CD4-positive, alpha-beta T cell treated with Interleukin-1 beta for 1 hour (primary cell): ENCODE results near the gene CRADD.
A peak's percentile ranks its signal among the peaks of the same experiment; 100 is the strongest.
"Not testable (repeated sequence)": the region's sequence is repeated elsewhere in the genome, so short reads cannot be mapped to it uniquely, and the experiment has no call there.

Experiments
- DNase-seq, 2 donors: peaks; one replicate each; pipeline ENCODE4 v3.0.0-alpha.2; 2020 to 2022

CRADD gene

GRCh38 chr12:93740751-93741150 is 63.6 kb downstream of the CRADD start:
- no peak for DNase-seq

GRCh38 chr12:93741659-93742109 is 64.5 kb downstream of the CRADD start:
- no peak for DNase-seq

GRCh38 chr12:93742110-93742934 is 65.1 kb downstream of the CRADD start:
- DNase-seq = peak; percentile 48 to 54

DNA sequence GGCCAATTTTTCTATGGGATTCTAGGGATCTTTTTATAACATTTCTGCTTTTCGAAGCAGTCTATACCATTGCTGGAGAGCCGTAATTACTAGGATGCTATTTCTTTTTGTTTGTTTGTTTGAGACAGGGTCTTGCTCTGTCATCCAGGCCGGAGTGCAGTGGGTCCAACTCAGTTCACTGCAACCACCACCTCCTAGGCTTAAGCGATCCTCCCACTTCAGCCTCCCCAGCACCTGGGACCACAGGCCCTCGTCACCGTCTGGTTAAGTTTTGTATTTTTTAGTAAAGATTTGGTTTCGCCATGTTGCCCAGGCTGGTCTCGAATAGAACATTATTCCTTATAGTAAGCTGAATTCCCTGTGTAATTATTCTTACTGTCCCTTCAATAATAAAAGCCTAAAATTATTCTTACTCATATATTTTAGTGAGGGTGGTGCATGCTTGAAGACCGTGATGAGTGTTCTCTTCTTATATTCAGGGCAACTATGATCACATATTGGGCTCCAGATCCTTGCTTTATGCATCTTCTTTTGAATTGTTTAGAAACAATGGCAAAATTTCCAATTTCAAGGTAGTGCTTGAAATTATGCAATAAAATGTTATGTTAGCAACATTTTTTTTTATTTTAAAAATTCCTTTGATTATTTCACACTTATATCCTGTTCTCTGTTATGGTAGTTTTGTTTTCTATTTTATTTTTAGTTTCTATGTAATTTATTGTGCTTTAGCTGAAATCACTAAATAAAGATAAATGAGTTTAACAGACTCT is 66.2 kb downstream of the CRADD start:
- no peak for DNase-seq

DNA sequence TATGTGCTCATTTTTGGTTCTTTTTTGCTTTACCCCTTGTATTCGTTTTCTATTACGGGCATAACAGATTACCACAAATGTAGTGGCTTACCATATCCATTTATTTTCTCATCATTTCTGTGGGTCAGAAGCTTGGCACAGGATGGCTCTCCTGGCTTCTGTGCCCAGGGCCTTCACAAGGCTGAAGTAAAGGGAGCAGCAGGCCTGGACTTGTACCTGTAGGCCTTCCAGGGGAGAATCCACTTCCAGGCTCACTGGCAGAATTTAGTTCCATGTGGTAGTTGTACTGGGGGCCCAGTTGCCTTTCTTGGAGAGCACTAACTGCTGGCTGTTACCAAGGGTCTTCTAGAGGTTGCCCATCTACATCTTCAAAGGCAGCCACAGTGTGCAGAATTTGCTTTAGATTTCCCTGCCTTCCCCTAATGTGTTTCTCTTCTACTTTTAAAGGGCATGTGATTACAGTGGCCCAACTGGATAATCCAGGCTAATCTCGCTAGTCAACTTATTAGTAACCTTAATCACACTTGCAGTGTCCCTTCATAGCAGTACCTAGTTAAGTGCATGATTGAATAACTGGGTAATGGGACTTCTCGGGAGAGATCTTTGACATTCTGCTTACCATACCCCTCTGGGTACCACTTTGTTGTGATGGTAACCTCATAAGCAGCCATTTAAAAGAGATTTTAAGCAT is 67.0 kb downstream of the CRADD start:
- DNase-seq = no peak

DNA sequence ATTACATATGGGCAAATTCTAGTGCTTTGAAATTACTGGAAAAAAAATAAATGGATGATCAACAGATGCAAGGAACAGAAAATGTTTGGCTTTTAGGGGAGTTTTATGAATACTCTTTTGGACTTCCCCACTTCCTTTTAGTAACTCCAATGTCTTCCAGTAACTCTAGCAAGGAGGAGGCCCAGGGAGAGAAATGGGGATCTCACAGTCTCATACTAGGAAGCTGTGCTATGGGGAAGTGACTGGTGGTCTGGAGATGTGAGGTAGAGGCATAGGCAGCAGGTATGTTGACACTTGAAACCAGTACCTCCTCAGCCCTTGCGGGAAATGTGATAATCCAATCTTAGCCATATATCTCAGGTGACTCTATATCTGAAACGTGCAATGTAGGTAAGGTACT is 68.1 kb downstream of the CRADD start:
- no peak for DNase-seq

DNA sequence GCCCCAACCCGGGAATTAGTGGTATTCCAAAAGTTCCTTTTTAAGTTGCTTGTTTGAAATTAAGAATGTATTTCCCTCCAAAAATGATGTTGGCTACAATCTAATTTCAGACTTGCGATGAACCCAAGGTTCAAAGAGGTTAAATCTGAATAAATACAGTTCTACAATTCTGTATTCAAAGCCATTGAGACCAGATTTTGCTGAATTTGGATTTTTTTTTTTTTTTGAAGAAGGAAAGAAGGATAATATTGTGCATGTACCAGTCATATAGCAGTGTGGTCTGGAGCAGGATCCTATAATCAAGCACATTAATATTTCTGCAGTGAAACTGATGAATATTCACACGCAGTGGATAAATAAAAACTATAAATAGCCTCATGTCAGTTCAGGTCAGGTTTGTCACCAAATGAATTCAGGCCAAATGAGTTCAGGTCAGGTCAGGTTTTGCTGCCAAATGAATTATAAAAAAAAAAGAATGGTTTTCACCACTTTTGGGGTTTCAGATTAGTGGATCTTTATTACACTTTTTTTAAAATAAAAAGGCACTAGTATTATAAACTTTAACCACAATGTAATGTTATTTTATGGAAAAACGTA is 69.5 kb downstream of the CRADD start:
- no peak for DNase-seq

- DNase-seq = no peak
Observed at GRCh38 chr12:93748672-93749383, 71.7 kb downstream of the CRADD start.

- no peak for DNase-seq
Observed at GRCh38 chr12:93749515-93749914, 72.3 kb downstream of the CRADD start.

GRCh38 chr12:93750056-93750455 is 72.9 kb downstream of the CRADD start:
- no peak for DNase-seq

DNA sequence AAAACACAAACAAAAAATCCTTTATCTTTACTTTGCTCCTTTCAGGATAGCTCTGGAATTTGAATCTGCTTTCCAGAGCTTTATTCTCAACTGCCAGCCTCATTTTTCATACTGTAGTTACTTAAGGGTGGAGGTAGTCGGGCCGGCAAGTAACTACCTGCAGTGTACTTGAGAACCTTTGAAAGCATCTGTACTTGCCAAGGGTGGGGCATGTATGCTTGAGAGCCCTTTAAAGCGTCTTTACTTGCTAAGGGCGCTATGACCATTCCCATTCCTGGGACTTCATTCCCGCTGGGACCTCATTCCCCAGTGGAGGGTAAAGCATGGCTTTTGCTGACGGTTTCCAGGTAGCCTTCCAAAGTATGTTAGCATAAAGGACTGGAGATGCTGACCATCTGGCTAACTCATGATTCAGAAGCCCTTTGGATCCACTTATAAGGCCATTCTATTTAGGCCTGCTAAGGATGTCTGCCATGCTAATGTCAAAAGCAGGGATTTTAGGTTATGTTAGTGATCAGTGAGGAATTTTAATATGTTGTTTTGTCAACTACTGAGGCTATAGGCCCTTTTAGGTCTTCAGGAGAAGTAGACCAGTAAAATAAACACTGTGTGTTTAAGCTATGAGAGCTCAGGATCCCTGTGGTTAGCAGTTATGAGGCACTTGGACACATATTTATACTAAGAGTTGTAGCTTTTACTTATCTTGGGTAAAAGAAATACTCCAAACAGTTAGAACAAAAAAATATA is 74.9 kb downstream of the CRADD start:
- DNase-seq = no peak

GRCh38 chr12:93753285-93753684 is 76.1 kb downstream of the CRADD start:
- no peak for DNase-seq

GRCh38 chr12:93753838-93754429 is 76.8 kb downstream of the CRADD start:
- no peak for DNase-seq

- not testable (repeated sequence) for DNase-seq
Observed at GRCh38 chr12:93754859-93755258, 77.7 kb downstream of the CRADD start.

DNA sequence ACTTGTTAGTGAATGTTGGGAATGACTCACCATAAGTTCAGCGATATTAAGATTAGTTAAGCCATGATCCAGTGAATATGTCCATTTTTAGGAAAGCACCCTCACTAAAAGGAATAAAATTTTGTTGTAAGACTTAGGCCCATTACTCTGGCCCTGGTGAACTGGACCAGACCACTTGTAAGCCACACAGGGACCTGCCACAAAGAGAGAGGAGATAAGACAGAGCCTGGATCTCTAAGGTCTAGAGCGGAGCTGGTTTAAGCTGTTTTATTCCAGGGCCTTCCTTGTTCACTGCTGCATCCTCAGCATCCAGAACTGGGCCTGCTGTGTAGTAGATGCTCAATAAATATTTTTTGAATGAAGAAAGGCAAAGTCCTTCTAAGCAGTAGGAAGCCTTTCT is 79.1 kb downstream of the CRADD start:
- no peak for DNase-seq

DNA sequence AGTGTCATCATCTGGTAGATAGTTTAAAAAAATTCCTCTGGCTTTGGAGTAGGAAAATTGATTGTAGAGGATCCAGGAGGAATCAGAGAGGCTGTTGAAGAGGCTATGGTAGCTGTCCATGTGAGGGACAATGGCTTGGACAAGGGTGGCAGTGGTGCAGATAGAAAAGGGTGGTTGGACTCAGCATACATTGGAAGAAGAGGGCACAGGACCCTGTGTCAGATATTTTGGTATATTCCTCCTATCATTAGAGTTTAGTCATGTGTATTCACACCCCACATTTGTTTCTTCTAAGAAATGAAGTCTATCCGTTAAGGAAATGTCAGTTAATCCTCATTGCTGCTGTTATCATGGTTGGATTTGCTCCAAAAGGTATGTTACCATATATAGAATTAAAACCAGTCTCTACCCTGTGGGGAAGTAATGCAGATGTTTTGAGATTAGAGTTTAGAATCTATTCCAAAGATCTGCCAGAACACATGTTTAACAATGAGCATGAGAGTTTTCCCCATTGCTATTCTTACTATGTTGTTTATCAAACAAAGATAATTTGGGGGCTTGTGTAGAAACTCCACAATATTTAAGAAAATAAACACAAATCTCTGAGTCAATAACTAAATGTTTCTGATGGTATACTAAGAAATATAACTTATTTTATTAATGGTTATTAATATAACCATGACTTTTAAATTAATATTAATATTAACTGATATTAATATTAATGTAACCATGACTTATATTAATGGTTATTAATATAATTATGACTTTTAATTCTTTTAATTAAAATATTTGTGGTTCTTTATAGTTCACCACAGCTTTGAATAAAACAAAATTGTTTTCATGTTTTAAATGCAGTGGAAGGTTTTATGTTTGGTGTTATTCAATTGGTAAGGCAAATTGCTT is 80.9 kb downstream of the CRADD start:
- no peak for DNase-seq

GRCh38 chr12:93758801-93759373 is 81.7 kb downstream of the CRADD start:
- DNase-seq = no peak

GRCh38 chr12:93759512-93760081 is 82.4 kb downstream of the CRADD start:
- no peak for DNase-seq

DNA sequence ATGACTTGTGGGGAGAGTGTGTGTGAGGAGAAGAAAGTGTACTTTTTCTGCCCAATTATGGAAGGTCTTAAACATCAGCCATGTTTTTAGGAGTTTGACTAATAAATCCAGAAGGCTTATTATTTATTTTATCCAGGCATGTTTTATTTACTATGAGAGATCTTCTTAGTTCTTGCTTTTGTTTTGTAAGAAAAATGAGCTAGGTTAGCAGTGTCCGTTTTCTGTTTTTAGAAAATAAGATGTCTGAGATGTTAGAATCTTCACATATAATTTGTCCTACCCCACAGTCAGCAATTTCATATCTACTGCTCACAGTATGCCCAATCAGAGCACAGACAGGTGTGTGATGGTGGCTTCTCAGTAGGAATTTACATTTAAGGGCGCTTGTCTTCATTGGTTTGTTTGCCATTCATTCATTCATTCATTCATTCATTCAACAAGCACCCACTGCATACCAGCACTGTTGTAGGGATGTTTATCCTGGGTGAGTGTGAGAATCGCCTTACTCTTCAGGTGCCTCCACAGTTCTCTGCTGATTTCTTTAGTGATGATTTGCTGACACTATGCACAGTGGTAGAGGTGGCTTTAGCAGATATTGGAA is 83.2 kb downstream of the CRADD start:
- DNase-seq = no peak
